ENCODE measurements around the gene MUC21.
"Not testable (repeated sequence)": the region's sequence is repeated elsewhere in the genome, so short reads cannot be mapped to it uniquely, and the experiment has no call there.

The MUC21 gene

GRCh38 chr6:30969171-30969570 lies 14.3 kb upstream of the MUC21 start:
- not testable (repeated sequence) for DNase-seq (ENCODE audit: low read depth)

DNA sequence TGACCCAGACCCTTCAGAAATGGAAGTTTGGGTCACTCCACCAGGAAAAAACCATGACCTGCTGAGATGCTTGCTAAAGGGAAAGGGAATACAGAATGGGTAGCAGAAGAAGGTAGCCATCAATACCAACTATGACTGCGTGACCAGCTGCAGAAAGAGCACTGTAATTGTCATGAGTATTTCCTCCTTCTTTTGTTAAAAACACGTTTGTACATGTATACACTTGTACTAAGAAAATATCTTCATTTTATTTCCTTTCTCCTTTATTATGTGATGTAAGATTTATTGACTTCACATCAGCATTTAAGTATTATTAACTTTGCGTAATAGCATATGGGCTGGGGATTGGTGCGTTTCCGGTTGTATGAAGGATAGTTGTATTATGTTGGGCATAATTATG lies 12.6 kb upstream of the MUC21 start:
- no peak for DNase-seq (ENCODE audit: low read depth)

DNA sequence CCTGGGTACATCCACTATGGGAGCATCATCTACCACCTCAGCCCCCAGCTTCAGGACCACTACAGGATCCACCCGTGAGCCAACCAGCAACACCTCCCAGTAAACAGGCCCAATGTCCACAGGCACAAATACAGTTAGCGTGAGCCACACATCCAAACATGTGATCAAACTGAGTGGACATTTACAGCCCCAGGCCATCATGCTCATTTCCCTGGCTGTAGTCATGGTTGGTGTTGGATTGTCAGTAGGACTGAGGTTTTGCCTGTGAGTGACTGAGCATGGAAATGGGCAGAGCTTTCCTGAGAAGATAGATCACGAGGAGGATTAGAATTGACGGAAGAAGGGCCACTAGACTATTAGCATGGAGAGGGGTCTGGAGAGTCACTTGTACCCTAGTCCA lies 10.7 kb upstream of the MUC21 start:
- DNase-seq (ENCODE audit: low read depth) = no peak

DNA sequence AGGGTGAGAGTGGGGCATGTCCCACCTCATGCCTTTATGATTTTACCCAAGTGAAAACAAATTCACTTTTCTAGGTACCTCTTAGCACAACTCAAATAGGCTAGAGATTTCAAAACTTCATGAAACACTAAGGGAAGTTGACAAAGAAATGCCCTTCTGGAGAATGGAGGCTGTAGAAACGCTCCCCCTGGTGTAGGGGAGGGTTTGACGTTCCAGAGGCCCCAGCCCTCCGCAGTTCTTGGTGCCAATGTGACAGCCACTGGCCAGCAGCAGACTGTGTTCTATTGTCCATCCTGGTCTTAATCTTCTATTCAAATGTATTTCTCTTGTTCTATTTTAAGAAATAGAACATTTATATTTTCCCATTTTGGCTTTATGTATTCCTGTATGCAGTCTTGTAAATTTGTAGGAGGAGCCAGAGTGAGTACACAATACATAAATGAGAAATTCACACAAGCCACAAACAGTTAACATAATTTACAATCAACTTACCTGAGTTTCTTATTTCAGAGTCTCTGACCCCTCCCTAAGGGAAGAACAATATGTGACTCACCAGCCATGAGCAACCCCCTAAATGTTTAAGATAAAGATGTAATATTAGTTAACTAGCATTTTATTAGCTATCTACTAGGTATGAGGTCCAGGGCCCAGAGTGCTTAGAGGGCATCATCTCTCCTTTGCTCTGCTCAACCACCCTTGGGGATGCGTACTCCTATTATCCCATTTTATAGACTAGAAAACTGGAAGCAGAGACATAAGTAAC lies 8.8 kb upstream of the MUC21 start:
- no peak for DNase-seq (ENCODE audit: low read depth)

DNA sequence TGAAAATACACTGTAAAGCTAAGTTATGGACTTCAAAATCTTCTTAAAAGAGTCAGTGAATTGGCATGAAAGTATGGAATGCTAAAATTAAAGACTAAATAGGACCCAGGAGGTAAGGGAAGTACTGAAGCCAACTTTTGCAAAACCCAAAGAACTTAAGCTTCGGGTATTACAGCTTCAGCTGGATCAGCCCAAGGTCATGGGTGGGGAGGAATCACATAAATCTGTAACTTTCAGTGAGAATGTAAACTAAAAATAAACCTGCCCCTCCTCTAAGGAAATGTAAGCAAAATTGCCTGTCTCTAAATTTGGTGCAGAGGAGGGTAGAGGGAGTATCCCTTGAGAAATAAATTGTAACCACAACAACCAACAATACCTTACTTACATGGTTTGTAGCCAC lies 4.4 kb upstream of the MUC21 start:
- DNase-seq (ENCODE audit: low read depth) = no peak

GRCh38 chr6:30979690-30980089 lies 3.8 kb upstream of the MUC21 start:
- DNase-seq (ENCODE audit: low read depth) = no peak

DNA sequence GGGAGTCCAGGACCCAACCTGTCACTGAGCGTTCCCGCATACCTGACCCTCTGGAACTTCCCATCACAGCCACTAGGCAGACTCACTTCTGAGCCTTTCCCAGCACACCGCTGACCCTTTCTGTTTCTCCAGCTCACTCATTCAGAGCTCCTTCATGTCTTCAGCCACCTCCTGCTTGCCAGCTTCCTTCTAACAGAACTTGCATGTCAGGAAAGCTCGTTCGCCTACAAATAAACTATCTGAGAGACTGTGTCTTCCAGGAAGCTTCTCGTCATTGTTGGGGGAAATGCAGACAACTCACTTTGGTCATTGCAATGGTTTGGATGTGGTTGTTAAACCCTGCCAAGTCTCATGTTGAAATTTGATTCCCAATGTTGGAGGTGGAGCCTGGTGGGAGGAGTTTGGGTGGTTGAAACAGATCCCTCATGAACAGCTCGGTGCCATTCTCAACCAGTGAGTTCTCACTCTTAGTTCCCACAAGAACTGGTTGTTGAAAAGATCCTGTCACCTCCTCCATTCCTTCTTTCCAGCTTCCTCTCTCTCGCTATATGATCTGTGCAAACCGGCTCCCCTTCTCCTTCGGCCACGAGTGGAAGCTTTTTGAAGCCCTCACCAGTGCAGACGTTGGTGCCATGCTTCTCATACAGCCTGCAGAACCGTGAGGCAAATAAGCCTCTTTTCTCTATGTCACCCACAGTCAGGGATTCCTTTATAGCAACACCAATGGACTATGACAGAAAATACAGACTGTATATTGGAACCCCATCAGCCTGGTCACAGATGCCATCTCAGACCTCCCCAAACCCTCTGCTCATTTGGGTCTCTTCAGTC lies 1.4 kb upstream of the MUC21 start:
- DNase-seq (ENCODE audit: low read depth) = peak; percentile 40

- no peak for DNase-seq (ENCODE audit: low read depth)
These were observed 2.0 kb downstream of the MUC21 start for GRCh38 chr6:30985490-30985889.

DNA sequence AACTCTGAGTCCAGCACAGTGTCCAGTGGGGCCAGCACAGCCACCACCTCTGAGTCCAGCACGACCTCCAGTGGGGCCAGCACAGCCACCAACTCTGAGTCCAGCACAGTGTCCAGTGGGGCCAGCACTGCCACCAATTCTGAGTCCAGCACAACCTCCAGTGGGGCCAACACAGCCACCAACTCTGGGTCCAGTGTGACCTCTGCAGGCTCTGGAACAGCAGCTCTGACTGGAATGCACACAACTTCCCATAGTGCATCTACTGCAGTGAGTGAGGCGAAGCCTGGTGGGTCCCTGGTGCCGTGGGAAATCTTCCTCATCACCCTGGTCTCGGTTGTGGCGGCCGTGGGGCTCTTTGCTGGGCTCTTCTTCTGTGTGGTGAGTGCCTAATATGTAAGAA lies 3.8 kb downstream of the MUC21 start:
- no peak for DNase-seq (ENCODE audit: low read depth)

- no peak for DNase-seq (ENCODE audit: low read depth)
These were observed 4.8 kb downstream of the MUC21 start for GRCh38 chr6:30988209-30988825.

- DNase-seq (ENCODE audit: low read depth) = no peak
These were observed 7.0 kb downstream of the MUC21 start for GRCh38 chr6:30990422-30991086.

DNA sequence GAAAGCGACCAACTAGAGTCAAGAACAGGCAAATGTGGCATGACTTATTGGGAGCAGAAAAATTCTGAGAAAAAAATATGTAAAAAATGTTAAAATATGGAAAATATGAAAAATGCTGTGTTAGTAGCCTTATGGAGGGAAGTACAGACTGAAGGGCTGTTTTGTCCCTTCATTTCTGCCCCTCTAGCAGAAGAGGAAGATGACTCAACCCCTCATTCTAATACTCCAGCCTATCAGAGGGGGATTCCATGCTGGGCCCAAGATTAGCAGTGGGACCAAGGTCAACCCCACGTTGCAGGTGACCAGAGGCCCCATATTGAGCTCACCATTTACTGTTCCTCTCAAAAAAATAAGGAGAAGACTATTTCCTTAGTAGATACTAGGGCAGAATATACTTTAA lies 8.4 kb downstream of the MUC21 start:
- no peak for DNase-seq (ENCODE audit: low read depth)

- DNase-seq (ENCODE audit: low read depth) = no peak
These were observed 13.8 kb downstream of the MUC21 start for GRCh38 chr6:30997301-30997700.

GRCh38 chr6:30998785-30999184 lies 15.3 kb downstream of the MUC21 start:
- no peak for DNase-seq (ENCODE audit: low read depth)

- DNase-seq (ENCODE audit: low read depth) = not testable (repeated sequence)
These were observed 16.7 kb downstream of the MUC21 start for GRCh38 chr6:31000067-31000860.

DNA sequence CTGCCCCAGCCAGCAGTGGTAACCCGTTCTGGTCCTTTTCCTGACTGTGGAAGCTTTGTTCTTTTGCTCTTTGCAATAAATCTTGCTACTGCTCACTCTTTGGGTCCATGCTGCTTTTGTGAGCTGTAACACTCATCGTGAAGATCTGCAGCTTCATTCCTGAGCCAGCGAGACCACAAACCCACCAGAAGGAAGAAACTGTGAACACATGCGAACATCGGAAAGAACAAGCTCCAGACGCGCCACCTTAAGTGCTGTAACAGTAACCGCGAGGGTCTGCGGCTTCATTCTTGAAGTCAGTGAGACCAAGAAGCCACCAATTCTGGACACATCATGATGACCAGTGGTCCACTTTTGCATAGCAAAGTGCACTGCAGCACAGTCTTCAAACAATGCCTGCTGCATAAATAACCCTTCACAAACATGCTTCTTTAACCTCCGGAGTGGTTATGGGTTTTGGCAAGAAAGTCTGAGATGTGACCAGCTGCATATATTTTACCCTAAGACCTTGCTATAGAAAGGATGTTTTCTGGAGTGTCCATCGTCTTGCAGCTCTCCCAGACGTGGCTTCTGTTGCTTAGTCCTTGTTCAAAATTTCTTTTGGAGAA lies 17.9 kb downstream of the MUC21 start:
- no peak for DNase-seq (ENCODE audit: low read depth)

DNA sequence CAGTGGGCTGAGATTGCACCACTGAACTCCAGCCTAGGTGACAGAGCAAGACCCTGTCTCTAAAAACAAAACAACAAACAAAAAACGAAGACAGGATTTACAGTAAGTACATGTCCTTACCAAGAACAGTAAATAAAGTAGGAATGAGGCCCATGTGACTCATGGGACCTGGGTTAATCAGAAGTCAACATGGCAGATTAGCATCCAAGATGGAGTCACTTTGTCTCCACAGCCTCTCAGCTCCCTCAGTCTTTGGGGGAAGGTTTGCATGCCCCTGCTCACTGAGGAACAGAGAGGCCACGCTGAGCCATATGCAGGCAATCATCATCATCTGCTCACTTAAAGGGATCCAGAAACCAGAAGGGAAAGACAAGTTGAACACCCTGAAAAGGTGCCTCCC lies 19.0 kb downstream of the MUC21 start:
- DNase-seq (ENCODE audit: low read depth) = no peak

DNA sequence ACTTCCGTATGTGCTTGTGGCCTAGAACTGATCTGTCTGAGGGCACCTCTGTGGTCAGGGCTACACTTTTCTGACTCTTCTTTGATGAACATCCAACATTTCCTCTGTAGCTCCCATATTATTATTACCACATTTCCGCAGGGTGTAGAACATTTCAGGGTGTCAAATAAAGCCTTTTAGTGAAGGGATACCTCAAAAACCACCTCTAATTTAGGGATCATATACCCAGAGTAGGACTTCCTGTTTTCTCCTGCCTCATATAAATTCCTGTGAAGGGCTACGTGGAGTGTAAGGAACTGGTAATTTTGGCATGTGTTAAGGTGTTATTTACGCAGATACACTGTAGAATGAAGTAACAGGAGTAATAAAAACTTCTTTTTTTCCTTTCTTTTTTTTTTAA lies 21.3 kb downstream of the MUC21 start:
- DNase-seq (ENCODE audit: low read depth) = no peak

DNA sequence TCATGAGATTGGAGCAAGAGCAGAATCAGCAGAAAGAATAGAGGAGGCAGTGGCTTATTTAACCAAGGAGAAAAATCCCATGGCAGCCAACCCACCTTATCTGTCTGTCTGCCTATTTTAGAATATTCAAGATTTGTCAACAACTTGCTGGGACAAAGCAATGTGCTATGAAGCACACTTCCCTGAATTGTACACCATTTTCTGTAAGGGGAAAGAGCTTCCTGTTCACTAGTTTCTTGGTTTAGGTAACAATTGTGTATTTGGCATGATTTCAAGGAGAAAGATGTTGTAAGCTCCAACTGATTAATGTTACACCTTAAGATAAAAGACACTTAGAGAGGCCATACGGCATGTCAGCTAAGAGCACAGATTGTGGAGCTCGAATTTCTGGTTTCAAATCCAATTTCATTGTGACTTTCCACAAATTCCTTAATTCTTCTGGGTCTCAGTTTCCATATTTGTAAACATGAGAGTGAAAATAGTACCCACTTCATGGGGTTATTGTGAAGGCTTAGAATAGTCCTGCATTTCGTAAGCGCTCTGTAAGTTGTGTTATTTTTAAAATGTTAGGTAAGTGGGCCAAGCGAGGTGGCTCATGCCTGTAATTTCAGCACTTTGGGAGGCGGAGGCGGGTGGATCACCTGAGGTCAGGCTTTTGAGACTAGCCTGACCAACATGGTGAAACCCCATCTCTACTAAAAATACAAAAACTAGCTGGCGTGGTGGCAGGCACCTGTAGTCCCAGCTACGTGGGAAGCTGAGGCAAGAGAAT lies 21.9 kb downstream of the MUC21 start:
- DNase-seq (ENCODE audit: low read depth) = no peak

DNA sequence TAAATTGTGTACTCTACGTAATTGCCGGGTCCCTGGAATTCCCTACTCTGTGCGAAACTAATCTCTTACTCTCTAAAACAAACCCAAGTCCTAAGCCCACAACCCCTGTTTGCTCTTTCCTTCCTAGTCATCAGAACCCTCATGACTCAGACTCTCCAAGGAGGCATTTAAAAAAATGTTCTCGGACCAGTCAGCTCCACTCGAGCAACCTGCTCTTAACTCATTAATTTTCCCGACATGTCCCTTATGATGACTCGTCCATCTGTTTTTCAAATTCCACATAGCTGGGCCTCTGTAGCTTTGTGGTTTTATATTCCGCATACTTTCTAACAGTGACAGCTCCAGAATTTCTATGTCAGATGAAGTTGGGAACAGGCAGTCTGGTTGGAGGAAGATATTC lies 24.2 kb downstream of the MUC21 start:
- DNase-seq (ENCODE audit: low read depth) = peak; percentile 52

All from GM04504 (cell line).